ENCODE measurements around the gene JAZF1. TPM values are rescaled to one million over a fixed set of nuclear protein-coding genes. Genes with fewer than 3 reads are reported as not detected.

Gene JAZF1
- total and polyA plus RNA-seq, 10 of the 15 experiments (the other 5 are each of a cell fraction or from before 2014, with no cell fraction given) = 0.04 to 0.82 (median 0.15) TPM; not detected in 3

DNA sequence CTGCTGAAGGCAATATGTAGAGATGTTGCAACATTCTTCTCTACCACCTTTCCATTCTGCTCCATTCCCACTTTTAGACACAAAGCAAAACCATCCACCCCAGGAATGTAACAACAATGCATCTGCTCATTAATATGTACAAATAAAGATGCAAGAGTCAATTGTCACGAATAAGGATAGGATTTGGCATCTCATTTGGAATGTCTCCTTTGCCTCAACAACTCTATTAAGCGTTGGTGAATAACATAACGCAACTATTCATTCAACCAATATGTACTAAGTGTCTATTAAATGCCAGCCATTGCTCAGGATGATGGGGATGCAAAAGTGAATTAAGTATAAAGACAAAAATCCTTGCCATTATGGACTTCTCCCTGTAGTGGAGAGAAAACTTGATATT, 152.1 kb downstream of the JAZF1 start:
- intact Hi-C loops (cut with micrococcal nuclease; ENCODE audit: unreplicated experiment) (no loop called here), in situ Hi-C loops (cut with MboI) (no loop called here)
- no peaks in the 10 kb centered on the region for H4K20me1 ChIP-seq (ENCODE audit: control insufficient read depth, insufficient read depth)
- no peaks in the 10 kb centered on the region for H3K4me1 ChIP-seq (ENCODE audit: control insufficient read depth, insufficient read depth, low read length)
- H3K27me3 ChIP-seq (replicated peaks in 1 of 2; ENCODE audit: control insufficient read depth in 2 of 2, insufficient read depth in 2 of 2, low read length in 1 of 2) = peaks cover 1 to 5% of the 10 kb centered on the region in 2 experiments; a peak in 3 of 4 replicates
- ChIA-PET POLR2A (no interaction called here), RAD21 (ENCODE audit: unreplicated experiment) (no interaction called here), CTCF (interaction anchor here (1.1 kb wide), 1 partner anchor 33 kb away, joined by 3 read pairs; no protein-coding TSS in a partner anchor), SMC1A (ENCODE audit: uncharacterized antibody, unreplicated experiment) (no interaction called here)
- DNase-seq (ENCODE audit: low read depth, low spot score) = no peak
- no peaks in the 10 kb centered on the region for H3K36me3 ChIP-seq (ENCODE audit: control insufficient read depth in 2 of 2, insufficient read depth in 2 of 2, low read length in 1 of 2)
- H3K4me2 ChIP-seq (ENCODE audit: control insufficient read depth, insufficient read depth) = no peak overlapping the region
- BruUV-seq (replicated peaks) = no TSS peak
- H2AFZ ChIP-seq (ENCODE audit: control insufficient read depth, low read depth, low read length) = no peak overlapping the region
- no peak overlapping the region for H3K4me3 ChIP-seq
- WGBS (ENCODE audit: insufficient coverage, insufficient replicate concordance, low lambda C conversion rate, missing lambda C conversion rate) = 51% methylated on average over 3 of the region's 3 CpGs
- no peaks in the 10 kb centered on the region for H3K9me3 ChIP-seq (replicated peaks; ENCODE audit: control insufficient read depth, insufficient read depth, low read length)
- no peak for ATAC-seq
- H3K79me2 ChIP-seq (ENCODE audit: control insufficient read depth, insufficient read depth, low read length) = no peaks in the 10 kb centered on the region
- no peak overlapping the region for H3K9ac ChIP-seq (ENCODE audit: control insufficient read depth, insufficient read depth, low read length)
- no peak overlapping the region for H3K27ac ChIP-seq (ENCODE audit: control insufficient read depth, insufficient read depth)
- TF ChIP-seq FOS (IDR thresholded peaks at IDR 0.05; ENCODE audit: borderline replicate concordance, extremely low read depth, insufficient read length) = no peak
- TF ChIP-seq YY1 (IDR thresholded peaks at IDR 0.05; ENCODE audit: low read depth, low read length) = no peak
- TF ChIP-seq FOXM1 (IDR thresholded peaks at IDR 0.05; ENCODE audit: low read depth, low read length) = no peak
- TF ChIP-seq, protein P1, sequence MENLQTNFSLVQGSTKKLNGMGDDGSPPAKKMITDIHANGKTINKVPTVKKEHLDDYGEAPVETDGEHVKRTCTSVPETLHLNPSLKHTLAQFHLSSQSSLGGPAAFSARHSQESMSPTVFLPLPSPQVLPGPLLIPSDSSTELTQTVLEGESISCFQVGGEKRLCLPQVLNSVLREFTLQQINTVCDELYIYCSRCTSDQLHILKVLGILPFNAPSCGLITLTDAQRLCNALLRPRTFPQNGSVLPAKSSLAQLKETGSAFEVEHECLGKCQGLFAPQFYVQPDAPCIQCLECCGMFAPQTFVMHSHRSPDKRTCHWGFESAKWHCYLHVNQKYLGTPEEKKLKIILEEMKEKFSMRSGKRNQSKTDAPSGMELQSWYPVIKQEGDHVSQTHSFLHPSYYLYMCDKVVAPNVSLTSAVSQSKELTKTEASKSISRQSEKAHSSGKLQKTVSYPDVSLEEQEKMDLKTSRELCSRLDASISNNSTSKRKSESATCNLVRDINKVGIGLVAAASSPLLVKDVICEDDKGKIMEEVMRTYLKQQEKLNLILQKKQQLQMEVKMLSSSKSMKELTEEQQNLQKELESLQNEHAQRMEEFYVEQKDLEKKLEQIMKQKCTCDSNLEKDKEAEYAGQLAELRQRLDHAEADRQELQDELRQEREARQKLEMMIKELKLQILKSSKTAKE (IDR thresholded peaks at IDR 0.05; ENCODE audit: low read depth, poor library complexity, severe bottlenecking) = no peak
- TF ChIP-seq, protein P2, sequence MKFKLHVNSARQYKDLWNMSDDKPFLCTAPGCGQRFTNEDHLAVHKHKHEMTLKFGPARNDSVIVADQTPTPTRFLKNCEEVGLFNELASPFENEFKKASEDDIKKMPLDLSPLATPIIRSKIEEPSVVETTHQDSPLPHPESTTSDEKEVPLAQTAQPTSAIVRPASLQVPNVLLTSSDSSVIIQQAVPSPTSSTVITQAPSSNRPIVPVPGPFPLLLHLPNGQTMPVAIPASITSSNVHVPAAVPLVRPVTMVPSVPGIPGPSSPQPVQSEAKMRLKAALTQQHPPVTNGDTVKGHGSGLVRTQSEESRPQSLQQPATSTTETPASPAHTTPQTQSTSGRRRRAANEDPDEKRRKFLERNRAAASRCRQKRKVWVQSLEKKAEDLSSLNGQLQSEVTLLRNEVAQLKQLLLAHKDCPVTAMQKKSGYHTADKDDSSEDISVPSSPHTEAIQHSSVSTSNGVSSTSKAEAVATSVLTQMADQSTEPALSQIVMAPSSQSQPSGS (IDR thresholded peaks at IDR 0.05; ENCODE audit: low read length) = no peak
- TF ChIP-seq RCOR1 (conservative IDR thresholded peaks at IDR 0.05; ENCODE audit: low read depth, low read length) = no peak
- no peak for TF ChIP-seq NFXL1 (IDR thresholded peaks at IDR 0.05; ENCODE audit: borderline replicate concordance)
- TF ChIP-seq, protein P3, sequence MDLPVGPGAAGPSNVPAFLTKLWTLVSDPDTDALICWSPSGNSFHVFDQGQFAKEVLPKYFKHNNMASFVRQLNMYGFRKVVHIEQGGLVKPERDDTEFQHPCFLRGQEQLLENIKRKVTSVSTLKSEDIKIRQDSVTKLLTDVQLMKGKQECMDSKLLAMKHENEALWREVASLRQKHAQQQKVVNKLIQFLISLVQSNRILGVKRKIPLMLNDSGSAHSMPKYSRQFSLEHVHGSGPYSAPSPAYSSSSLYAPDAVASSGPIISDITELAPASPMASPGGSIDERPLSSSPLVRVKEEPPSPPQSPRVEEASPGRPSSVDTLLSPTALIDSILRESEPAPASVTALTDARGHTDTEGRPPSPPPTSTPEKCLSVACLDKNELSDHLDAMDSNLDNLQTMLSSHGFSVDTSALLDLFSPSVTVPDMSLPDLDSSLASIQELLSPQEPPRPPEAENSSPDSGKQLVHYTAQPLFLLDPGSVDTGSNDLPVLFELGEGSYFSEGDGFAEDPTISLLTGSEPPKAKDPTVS (IDR thresholded peaks at IDR 0.05; ENCODE audit: low read depth, low read length) = no peak
- FAIRE-seq = no peak
